NCI-H1105 treated with DMSO at 0.1 percent for 48 hours (cell line): Measurements from ENCODE around the gene WFDC13.
A peak's percentile ranks its signal among the peaks of the same experiment; 100 is the strongest.
"Not testable (repeated sequence)": the region's sequence is repeated elsewhere in the genome, so short reads cannot be mapped to it uniquely, and the experiment has no call there.

Experiments used
- DNase-seq: peaks from one replicate; lab custom pipeline; 2025; lab: John Stamatoyannopoulos, UW

The WFDC13 gene

GRCh38 chr20:45701873-45702272 lies at the start of gene WFDC13:
TSS of gene WFDC13 (plus strand) at chr20:45702038. CDS start at chr20:45702124, 86 bp downstream.
- DNase-seq = no peak

- DNase-seq = not testable (repeated sequence)
Measured at GRCh38 chr20:45657038-45657437, 44.8 kb upstream of the WFDC13 start.

- DNase-seq = no peak
Measured at GRCh38 chr20:45670139-45670538, 31.7 kb upstream of the WFDC13 start, which contains the start of gene WFDC11. TSS of gene WFDC11 (minus strand) at chr20:45670239. CDS start at chr20:45650600, 19,639 bp downstream.

DNA sequence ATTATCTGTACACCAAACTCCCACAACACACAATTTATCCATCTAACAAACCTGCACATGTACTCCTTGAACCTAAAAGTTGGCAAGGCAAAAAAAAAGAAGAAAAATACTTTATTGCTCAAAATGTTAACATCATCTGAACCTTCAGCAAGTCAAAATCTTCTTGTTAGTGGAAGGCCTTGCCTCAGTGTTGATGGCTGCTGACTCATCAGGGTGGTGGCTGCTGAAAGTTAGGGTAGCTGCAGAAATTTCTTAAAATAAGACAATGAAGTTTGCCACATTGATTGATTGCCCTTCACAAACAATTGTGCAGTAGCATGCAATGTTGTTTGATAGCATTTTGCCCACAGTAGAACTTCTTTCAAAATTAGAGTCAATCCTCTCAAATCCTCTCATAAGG lies 29.1 kb upstream of the WFDC13 start:
- no peak for DNase-seq

DNA sequence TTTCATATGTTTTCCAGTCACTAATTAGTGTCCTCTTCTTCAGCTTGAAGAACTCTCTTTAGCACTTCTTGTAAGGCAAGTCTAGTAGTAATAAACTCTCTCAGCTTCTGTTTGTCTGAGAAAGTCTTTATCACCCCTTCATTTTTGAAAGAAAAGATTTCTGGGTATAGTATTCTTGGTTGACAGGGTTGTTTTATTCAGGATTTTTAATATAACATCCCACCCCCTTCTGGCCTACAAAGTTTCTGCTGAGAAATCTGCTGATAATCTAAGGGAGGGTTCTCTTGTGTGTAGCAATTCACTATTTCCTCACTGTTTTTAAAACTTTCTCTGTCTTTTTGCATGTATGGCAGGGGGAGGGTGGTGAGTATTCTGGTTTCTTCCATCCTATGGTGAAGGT lies 22.2 kb upstream of the WFDC13 start:
- no peak for DNase-seq

- no peak for DNase-seq
Measured at GRCh38 chr20:45685896-45686295, 15.9 kb upstream of the WFDC13 start.

- not testable (repeated sequence) for DNase-seq
Measured at GRCh38 chr20:45693346-45693745, 8.5 kb upstream of the WFDC13 start.

- DNase-seq = no peak
Measured at GRCh38 chr20:45695496-45695895, 6.3 kb upstream of the WFDC13 start.

DNA sequence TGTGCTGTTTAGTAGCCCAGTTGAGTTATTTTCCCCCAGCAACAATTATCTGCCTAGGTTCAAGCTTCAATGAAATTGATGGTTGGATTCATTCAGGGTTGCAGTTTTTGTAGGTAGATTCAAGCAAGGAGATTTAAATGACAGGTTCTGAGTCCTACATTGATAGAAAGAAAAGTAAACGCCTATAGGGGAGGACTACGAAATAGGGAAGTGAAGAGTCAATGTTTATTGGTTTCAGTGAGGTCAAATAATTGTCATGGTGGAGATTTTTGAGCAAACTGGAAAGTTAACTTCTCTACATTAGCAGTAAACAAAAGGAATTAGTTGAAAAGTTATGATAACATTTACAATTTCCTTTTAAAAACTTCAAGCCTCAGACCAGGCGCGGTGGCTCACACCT lies 734 bp upstream of the WFDC13 start:
- no peak for DNase-seq

GRCh38 chr20:45704969-45705637 lies 3.3 kb downstream of the WFDC13 start, which contains the start of gene WFDC10B:
TSS of gene WFDC10B (minus strand) at chr20:45705019. CDS start at chr20:45685992, 19,027 bp downstream.
- DNase-seq = peak; percentile 93

DNA sequence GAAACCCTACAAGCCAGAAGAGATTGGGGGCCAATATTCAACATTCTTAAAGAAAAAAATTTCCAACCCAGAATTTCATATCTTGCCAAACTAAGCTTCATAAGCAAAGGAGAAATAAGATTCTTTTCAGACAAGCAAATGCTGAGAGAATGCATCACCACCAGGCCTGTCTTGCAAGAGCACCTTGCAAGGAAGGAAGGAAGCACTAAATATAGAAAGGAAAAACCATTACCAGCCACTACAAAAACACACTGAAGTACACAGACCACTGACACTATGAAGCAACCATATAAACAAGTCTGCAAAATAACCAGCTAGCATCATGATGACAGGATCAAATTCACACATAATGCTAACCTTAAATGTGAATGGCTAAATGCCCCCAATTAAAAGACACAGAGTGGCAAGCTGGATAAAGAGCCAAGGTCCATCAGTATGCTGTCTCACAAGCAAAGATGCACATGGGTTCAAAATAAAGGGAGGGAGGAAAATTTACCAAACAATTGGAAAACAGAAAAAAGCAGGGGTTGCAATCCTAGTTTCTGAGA lies 14.4 kb downstream of the WFDC13 start:
- not testable (repeated sequence) for DNase-seq

GRCh38 chr20:45722047-45722446 lies 20.2 kb downstream of the WFDC13 start, which contains the start of gene SPINT4:
TSS of gene SPINT4 (plus strand) at chr20:45722347. CDS start at chr20:45722368, 21 bp downstream.
- DNase-seq = no peak

DNA sequence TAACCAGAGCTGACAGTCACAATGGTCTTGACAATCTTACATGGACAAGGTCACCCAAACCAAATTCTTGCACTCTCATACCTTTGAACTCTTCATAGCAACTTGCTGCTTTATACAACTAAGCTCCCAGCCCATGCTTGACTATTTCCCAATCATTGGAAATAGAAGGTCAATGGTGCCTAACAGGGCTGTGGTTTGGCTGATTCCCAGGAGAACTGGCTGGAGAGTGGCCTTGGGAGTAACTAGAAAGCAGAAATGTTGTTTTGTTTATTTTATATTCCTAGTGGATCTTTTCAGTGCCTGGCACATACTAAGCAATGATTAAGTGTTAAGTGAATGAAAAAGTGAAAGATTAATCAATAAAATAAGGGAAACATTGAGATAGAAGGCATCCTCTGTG lies 23.3 kb downstream of the WFDC13 start:
- DNase-seq = no peak

DNA sequence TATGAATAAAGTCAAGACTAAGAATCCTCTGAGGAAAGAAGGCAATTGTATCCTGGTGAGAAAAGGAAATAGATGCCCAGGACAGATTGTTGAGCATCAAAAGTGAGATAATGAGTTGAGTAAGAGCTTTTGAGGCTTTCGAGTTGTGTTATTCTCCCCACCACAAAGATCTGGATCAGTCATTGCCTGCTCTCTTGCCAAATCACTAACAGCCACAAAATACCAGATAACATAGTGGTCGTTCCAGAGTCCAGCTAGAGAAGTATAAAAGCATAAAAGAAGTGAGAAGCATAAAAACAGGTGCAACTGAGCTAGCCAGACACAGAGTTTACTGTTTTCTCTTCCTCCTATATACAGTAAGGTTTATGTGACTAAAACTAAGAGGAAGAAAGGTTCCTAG lies 25.2 kb downstream of the WFDC13 start:
- no peak for DNase-seq

DNA sequence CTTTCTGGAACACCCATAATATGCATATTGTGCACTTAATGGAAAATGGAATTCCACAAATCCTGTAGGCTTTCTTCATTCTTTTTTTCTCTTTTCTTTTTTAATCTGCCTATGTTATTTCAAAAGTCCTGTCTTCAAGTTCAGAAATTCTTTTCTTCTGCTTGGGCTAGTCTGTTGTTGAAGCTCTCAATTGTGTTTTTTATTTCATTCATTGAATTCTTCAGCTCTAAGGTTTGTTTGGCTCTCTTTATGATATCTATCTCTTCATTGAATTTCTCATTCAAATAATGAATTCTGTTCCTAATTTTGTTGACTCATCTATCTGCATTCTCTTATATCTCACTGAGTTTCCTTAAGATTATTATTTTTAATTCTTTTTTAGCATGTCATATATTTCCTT lies 30.4 kb downstream of the WFDC13 start:
- no peak for DNase-seq

DNA sequence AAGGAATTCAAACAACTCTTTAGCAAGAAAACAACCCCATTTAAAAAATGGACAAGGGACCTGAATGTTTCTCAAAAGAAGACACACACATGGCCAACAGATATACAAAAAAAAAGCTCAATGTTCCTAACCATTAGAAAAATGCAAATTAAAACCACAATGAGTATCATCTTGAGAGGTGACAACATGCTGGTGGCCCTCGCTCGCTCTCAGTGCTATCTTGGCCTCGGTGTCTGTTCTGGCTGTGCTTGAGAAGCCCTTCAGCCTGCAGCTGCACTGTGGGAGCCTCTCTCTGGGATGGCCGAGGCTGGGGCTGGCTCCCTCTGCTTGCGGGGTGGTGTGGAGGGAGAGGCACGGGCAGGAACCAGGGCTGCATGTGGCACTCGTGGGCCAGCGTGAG lies 33.7 kb downstream of the WFDC13 start:
- no peak for DNase-seq

- DNase-seq = no peak
Measured at GRCh38 chr20:45735988-45736387, 34.1 kb downstream of the WFDC13 start.

- DNase-seq = no peak
Measured at GRCh38 chr20:45742596-45742995, 40.8 kb downstream of the WFDC13 start.

DNA sequence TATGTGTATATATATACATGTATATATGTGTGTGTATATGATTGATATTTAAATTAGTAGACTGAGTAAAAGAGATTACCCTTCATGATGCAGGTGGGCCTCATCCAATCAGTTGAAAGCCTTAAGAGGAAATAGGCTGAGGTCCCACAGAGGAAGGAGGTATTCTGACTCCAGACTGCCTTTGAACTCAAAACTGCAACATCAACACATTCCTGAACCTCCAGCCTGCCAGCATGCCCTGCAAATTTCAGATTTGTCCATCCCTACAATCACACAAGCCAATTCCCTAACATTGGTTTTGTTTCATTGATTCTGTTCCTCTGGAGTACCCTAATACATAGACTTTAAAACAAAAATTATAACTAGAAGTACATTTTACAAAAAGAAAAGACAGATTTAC lies 43.2 kb downstream of the WFDC13 start:
- no peak for DNase-seq

GRCh38 chr20:45751721-45752120 lies 49.9 kb downstream of the WFDC13 start:
- DNase-seq = no peak

DNA sequence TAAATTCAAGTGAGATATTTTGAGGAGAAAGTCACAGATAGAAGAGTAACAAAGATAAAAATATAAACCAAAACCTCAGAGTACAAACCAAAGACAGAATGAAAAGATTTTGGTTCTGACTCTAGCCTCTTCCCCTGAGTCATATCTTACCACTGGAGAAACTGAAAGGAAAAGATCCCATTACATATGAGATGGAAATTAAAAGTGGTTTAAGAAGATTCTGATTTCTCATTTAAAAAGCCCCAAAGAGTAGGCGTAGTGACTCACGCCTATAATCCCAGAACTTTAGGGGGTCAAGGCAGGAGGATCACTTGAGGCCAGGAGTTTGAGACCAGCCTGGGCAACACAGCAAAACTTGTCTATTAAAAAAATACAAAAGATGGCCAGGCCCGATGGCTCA lies 50.9 kb downstream of the WFDC13 start:
- DNase-seq = no peak

GRCh38 chr20:45758096-45758495 lies 56.3 kb downstream of the WFDC13 start:
- no peak for DNase-seq
